ENCODE data around the gene CLCF1. TPM values are rescaled to one million over a fixed set of nuclear protein-coding genes. Genes with fewer than 3 reads are reported as not detected.

CLCF1 gene
- total RNA-seq, 1 experiment from 2014 or later, result 2.1 TPM

DNA sequence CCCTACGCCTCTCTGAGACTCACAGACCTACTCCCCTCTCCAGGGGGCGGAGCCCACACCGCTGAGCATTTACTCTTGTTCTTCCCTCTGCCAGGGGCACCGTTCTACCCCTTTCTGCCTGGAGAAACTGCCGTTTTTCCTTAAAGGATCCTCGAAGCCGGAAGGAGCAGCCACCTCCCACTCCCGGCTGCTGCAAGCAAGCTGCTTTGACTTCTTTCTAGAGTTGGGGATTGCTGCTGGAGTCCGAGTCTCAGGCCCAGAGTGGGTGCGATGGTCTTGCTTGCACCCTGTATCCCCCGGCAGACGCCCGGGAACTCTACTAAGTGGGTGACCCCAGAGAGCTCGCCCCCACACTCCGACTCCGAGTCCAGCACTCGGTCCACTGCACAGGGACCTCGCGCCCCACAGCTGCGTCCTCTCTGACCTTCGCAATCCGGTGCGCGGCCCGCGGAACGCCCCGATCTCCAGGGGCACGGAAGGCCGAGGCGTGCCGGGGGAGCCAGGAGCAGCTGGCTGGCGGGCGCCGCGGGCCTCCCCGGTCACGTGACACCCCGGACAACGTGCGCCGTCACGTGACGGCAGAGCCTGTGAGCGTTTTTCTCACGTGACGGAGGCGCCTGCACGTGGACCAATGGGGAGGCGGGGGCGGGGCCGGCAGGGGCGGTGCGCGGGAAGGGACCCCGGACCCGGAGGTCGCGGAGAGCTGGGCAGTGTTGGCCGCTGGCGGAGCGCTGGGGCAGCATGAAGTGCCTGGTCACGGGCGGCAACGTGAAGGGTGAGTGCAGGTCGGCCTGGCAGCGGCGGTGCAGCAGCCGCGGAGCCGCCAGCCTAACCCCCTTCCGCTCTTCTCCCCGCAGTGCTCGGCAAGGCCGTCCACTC, 18.1 kb upstream of the CLCF1 start, which contains the start of gene RAD9A:
Gene RAD9A (plus strand): TSS at position 683 of the 879 bp plus-strand sequence. CDS start 59 bp downstream, at position 742.
- Histone ChIP-seq H2BK12ac (ENCODE audit: insufficient read length, low read depth, low read length) (no peak within 1 kb of the TSS), H2AFZ (ENCODE audit: low read length) (no peak within 1 kb of the TSS), H2BK120ac (ENCODE audit: low read depth, low read length, poor library complexity, severe bottlenecking) (no peak within 1 kb of the TSS), H3K23ac (ENCODE audit: insufficient read length, low read depth, low read length) (no peak within 1 kb of the TSS), H4K20me1 (ENCODE audit: control insufficient read depth, insufficient read depth, insufficient read length) (no peaks in the 10 kb centered on the region), H3K23me2 (ENCODE audit: insufficient read length, low read depth, low read length, poor library complexity, severe bottlenecking) (peaks cover 13% of the 10 kb centered on the region), H3K27ac (ENCODE audit: insufficient read length, low read depth, low read length) (no peak within 1 kb of the TSS), H3K27me3 (ENCODE audit: insufficient read depth, low read length) (no peaks in the 10 kb centered on the region), H3K9me3 (ENCODE audit: control insufficient read depth, low read depth, low read length) (no peaks in the 10 kb centered on the region), H2AK5ac (ENCODE audit: insufficient read length, low read length) (no peak within 1 kb of the TSS), H3K79me2 (ENCODE audit: insufficient read depth, low read length) (no peaks in the 10 kb centered on the region), H3K4ac (ENCODE audit: low read depth, low read length) (no peak within 1 kb of the TSS), H2BK20ac (ENCODE audit: low read depth, low read length, poor library complexity, severe bottlenecking) (no peak within 1 kb of the TSS), H3K4me2 (ENCODE audit: insufficient read depth, insufficient read length, low read length) (peak within 1 kb of the TSS; percentile 88), H2BK5ac (ENCODE audit: insufficient read length, low read length) (no peak within 1 kb of the TSS), H3K79me1 (ENCODE audit: insufficient read depth, low read depth, low read length, poor library complexity, severe bottlenecking) (no peaks in the 10 kb centered on the region), H3K56ac (ENCODE audit: insufficient read length, low read depth, low read length) (no peak within 1 kb of the TSS), H4K8ac (replicated peaks; ENCODE audit: insufficient read length, low read depth, low read length) (no peak within 1 kb of the TSS), H3K18ac (ENCODE audit: insufficient read length, low read depth, low read length) (no peak within 1 kb of the TSS), H4K91ac (ENCODE audit: insufficient read length, low read depth, low read length) (no peak within 1 kb of the TSS), H3K9ac (ENCODE audit: extremely low read depth, insufficient read length, low read length) (peak within 1 kb of the TSS; percentile 61), H3K4me1 (ENCODE audit: insufficient read depth, low read length) (no peaks in the 10 kb centered on the region; the same call in 1 of the 2 replicates), H2BK15ac (ENCODE audit: low read depth, low read length) (no peak within 1 kb of the TSS), H3T11ph (ENCODE audit: low read length) (no peak within 1 kb of the TSS), H3K14ac (ENCODE audit: insufficient read depth, low read length) (peak within 1 kb of the TSS; percentile 17), H4K5ac (ENCODE audit: insufficient read length, low read depth, low read length) (no peak within 1 kb of the TSS)
- Mint-ChIP-seq H3K4me3 (peak within 1 kb of the TSS; percentile 71 to 92), H3K4me1 (peaks cover 25 to 33% of the 10 kb centered on the region in 2 experiments), H3K27ac (peak within 1 kb of the TSS; percentile 4 to 97 (median 41); a peak in 5 of 7 replicates), H3K27me3 (ENCODE audit: low read depth) (no peaks in the 10 kb centered on the region; the same call in 1 of the 2 replicates), H3K36me3 (ENCODE audit: insufficient read depth in 1 of 3, low read depth in 3 of 3) (peaks cover 9 to 22% (median 17%) of the 10 kb centered on the region in 3 experiments), H3K9me3 (no peaks in the 10 kb centered on the region; a peak in 1 of 5 replicates)
- TF ChIP-seq, protein P1, sequence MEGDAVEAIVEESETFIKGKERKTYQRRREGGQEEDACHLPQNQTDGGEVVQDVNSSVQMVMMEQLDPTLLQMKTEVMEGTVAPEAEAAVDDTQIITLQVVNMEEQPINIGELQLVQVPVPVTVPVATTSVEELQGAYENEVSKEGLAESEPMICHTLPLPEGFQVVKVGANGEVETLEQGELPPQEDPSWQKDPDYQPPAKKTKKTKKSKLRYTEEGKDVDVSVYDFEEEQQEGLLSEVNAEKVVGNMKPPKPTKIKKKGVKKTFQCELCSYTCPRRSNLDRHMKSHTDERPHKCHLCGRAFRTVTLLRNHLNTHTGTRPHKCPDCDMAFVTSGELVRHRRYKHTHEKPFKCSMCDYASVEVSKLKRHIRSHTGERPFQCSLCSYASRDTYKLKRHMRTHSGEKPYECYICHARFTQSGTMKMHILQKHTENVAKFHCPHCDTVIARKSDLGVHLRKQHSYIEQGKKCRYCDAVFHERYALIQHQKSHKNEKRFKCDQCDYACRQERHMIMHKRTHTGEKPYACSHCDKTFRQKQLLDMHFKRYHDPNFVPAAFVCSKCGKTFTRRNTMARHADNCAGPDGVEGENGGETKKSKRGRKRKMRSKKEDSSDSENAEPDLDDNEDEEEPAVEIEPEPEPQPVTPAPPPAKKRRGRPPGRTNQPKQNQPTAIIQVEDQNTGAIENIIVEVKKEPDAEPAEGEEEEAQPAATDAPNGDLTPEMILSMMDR (conservative IDR thresholded peaks at IDR 0.05), result no peak
- no CpG with 5 or more reads among the region's 75 CpGs for WGBS (ENCODE audit: extremely low coverage, insufficient read length, low lambda C conversion rate)
- peak; percentile 96 for DNase-seq

Measured in H9 (cell line).